Measurements from ENCODE around the gene TAT.
"Not testable (repeated sequence)": the region's sequence is repeated elsewhere in the genome, so short reads cannot be mapped to it uniquely, and the experiment has no call there.

Gene TAT

GRCh38 chr16:71576971-71577370, at the start of gene TAT:
TSS of gene TAT (minus strand) at chr16:71577092. CDS start at chr16:71576415, 677 bp downstream.
- no peak for TF ChIP-seq CTCF (IDR thresholded peaks at IDR 0.05; ENCODE audit: low read depth, low read length)
- H3K4me3 ChIP-seq (replicated peaks in 1 of 2; ENCODE audit: low read depth in 2 of 2, low read length in 2 of 2): no peak within 1 kb of the TSS

GRCh38 chr16:71626018-71626857, 49.3 kb upstream of the TAT start, which contains the start of gene MARVELD3:
TSS of gene MARVELD3 (plus strand) at chr16:71626184. CDS start at chr16:71626230, 46 bp downstream.
- no peak for TF ChIP-seq CTCF (IDR thresholded peaks at IDR 0.05; ENCODE audit: low read depth, low read length)
- H3K4me3 ChIP-seq (replicated peaks in 1 of 2; ENCODE audit: low read depth in 2 of 2, low read length in 2 of 2): peak within 1 kb of the TSS; percentile 38
- no peak for DNase-seq (ENCODE audit: low read depth in 2 of 2)

More at GRCh38 chr16:71576971-71577370, at the start of gene TAT:
- no peak for DNase-seq (ENCODE audit: low read depth in 2 of 2)

GRCh38 chr16:71625113-71625850, 48.4 kb upstream of the TAT start:
- H3K4me3 ChIP-seq (replicated peaks in 1 of 2; ENCODE audit: low read depth in 2 of 2, low read length in 2 of 2): no peak overlapping the region
- TF ChIP-seq CTCF (IDR thresholded peaks at IDR 0.05; ENCODE audit: low read depth, low read length): no peak
- DNase-seq (ENCODE audit: low read depth in 2 of 2): no peak

- no peak overlapping the region for H3K4me3 ChIP-seq (replicated peaks in 1 of 2; ENCODE audit: low read depth in 2 of 2, low read length in 2 of 2)
- DNase-seq (ENCODE audit: low read depth in 2 of 2): no peak
- TF ChIP-seq CTCF (IDR thresholded peaks at IDR 0.05; ENCODE audit: low read depth, low read length): no peak
Observed at GRCh38 chr16:71623597-71623996, 46.7 kb upstream of the TAT start.

GRCh38 chr16:71622088-71622487, 45.2 kb upstream of the TAT start:
- no peak overlapping the region for H3K4me3 ChIP-seq (replicated peaks in 1 of 2; ENCODE audit: low read depth in 2 of 2, low read length in 2 of 2)
- no peak for DNase-seq (ENCODE audit: low read depth in 2 of 2)
- no peak for TF ChIP-seq CTCF (IDR thresholded peaks at IDR 0.05; ENCODE audit: low read depth, low read length)

GRCh38 chr16:71618429-71618828, 41.5 kb upstream of the TAT start:
- H3K4me3 ChIP-seq (replicated peaks in 1 of 2; ENCODE audit: low read depth in 2 of 2, low read length in 2 of 2): no peak overlapping the region
- TF ChIP-seq CTCF (IDR thresholded peaks at IDR 0.05; ENCODE audit: low read depth, low read length): no peak
- no peak for DNase-seq (ENCODE audit: low read depth in 2 of 2)

GRCh38 chr16:71614956-71615355, 38.1 kb upstream of the TAT start:
- H3K4me3 ChIP-seq (replicated peaks in 1 of 2; ENCODE audit: low read depth in 2 of 2, low read length in 2 of 2); DNase-seq (ENCODE audit: low read depth in 2 of 2): not testable (repeated sequence)
